ENCODE data around the gene ATAD3B. TPM values are rescaled to one million over a fixed set of nuclear protein-coding genes. Genes with fewer than 3 reads are reported as not detected.
A peak's percentile ranks its signal among the peaks of the same experiment; 100 is the strongest.

Gene ATAD3B
- total and polyA plus RNA-seq, 2 of the 13 experiments (the other 11 are each of a cell fraction or from before 2014, with no cell fraction given), result 9.6 to 31.1 TPM

DNA sequence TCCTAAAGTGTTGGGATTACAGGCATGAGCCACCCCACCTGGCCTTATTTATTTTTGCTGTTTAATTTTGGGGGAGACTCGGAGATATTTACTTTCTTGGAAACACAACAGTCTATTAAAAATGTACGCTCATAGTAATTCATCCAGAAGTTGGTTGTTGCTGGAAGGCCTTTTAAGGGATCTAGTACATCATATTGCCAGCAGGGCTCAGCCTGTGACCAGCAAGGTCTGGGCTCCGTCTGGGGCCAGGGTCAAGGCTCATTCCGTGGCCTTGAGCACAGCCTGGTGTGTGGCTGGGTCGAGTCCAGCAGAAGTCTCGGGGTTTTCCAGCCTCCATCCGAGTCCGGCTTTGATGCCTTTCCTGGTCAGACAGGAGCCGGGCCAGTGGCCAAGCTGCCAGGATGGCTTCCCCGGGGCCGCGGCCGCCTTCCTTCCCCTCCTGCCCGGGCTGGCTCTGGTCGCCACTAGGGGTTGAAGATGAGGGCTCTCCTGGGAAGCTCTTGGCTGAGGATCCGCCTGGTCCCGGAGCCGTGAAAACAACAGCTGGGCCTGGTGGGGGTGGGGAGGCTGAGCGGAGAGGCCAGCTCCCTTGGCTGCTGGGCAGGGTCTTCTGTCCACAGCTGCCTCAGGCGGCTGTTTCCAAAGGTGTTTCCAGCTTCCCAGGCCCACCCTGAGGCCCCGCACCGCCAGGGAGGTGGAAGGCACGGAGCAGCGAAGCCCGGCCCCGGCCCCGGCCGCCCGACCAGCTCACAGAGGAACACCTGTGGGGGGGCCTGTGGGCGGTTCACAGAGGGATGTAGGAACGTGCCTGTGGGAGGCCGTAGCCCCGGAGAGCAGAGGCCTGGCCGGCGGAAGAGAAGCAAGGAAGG is 41.2 kb upstream of the ATAD3B start (continued):
- TF ChIP-seq, protein P1, sequence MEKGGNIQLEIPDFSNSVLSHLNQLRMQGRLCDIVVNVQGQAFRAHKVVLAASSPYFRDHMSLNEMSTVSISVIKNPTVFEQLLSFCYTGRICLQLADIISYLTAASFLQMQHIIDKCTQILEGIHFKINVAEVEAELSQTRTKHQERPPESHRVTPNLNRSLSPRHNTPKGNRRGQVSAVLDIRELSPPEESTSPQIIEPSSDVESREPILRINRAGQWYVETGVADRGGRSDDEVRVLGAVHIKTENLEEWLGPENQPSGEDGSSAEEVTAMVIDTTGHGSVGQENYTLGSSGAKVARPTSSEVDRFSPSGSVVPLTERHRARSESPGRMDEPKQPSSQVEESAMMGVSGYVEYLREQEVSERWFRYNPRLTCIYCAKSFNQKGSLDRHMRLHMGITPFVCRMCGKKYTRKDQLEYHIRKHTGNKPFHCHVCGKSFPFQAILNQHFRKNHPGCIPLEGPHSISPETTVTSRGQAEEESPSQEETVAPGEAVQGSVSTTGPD (CRISPR knock-in tag; IDR thresholded peaks at IDR 0.05), result no peak
- peak; percentile 100 for TF ChIP-seq AGO2 (optimal IDR thresholded peaks at IDR 0.05; ENCODE audit: low read depth, low read length)
- no peak for TF ChIP-seq EP300 (IDR thresholded peaks at IDR 0.05; ENCODE audit: low read depth in 2 of 2, low read length in 2 of 2)
- no peak for TF ChIP-seq EP300 (CRISPR knock-in tag; IDR thresholded peaks at IDR 0.05; ENCODE audit: borderline replicate concordance)
- no peak for TF ChIP-seq ZBTB1 (CRISPR knock-in tag; IDR thresholded peaks at IDR 0.05; ENCODE audit: borderline replicate concordance)
- peak; percentile 60; the same call in 1 of the 2 replicates for TF ChIP-seq ZNF326 (CRISPR knock-in tag; IDR thresholded peaks at IDR 0.05; ENCODE audit: borderline replicate concordance)
- TF ChIP-seq YEATS2 (CRISPR knock-in tag; IDR thresholded peaks at IDR 0.05; ENCODE audit: borderline replicate concordance), result no peak
- TF ChIP-seq, protein P2, sequence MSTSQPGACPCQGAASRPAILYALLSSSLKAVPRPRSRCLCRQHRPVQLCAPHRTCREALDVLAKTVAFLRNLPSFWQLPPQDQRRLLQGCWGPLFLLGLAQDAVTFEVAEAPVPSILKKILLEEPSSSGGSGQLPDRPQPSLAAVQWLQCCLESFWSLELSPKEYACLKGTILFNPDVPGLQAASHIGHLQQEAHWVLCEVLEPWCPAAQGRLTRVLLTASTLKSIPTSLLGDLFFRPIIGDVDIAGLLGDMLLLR (CRISPR knock-in tag; IDR thresholded peaks at IDR 0.05), result no peak
- no peak for TF ChIP-seq ZNF24 (IDR thresholded peaks at IDR 0.05)
- no peak for TF ChIP-seq ATAD3A (CRISPR knock-in tag; IDR thresholded peaks at IDR 0.05)
- no peak for TF ChIP-seq PRPF4 (IDR thresholded peaks at IDR 0.05; ENCODE audit: low read depth, low read length, poor library complexity, severe bottlenecking)
- TF ChIP-seq, protein P3, sequence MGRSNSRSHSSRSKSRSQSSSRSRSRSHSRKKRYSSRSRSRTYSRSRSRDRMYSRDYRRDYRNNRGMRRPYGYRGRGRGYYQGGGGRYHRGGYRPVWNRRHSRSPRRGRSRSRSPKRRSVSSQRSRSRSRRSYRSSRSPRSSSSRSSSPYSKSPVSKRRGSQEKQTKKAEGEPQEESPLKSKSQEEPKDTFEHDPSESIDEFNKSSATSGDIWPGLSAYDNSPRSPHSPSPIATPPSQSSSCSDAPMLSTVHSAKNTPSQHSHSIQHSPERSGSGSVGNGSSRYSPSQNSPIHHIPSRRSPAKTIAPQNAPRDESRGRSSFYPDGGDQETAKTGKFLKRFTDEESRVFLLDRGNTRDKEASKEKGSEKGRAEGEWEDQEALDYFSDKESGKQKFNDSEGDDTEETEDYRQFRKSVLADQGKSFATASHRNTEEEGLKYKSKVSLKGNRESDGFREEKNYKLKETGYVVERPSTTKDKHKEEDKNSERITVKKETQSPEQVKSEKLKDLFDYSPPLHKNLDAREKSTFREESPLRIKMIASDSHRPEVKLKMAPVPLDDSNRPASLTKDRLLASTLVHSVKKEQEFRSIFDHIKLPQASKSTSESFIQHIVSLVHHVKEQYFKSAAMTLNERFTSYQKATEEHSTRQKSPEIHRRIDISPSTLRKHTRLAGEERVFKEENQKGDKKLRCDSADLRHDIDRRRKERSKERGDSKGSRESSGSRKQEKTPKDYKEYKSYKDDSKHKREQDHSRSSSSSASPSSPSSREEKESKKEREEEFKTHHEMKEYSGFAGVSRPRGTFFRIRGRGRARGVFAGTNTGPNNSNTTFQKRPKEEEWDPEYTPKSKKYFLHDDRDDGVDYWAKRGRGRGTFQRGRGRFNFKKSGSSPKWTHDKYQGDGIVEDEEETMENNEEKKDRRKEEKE (IDR thresholded peaks at IDR 0.05), result no peak
- no peak for TF ChIP-seq RBAK (CRISPR knock-in tag; IDR thresholded peaks at IDR 0.05)
- peak; percentile 66 for TF ChIP-seq XRCC5 (optimal IDR thresholded peaks at IDR 0.05; ENCODE audit: low read length)
- TF ChIP-seq U2AF1 (optimal IDR thresholded peaks at IDR 0.05; ENCODE audit: low read depth, low read length), result no peak
- peak; percentile 35; the same call in 1 of the 2 replicates for TF ChIP-seq ZC3H4 (CRISPR knock-in tag; IDR thresholded peaks at IDR 0.05; ENCODE audit: borderline replicate concordance)
- TF ChIP-seq ZNF350 (CRISPR knock-in tag; IDR thresholded peaks at IDR 0.05; ENCODE audit: borderline replicate concordance, low read depth), result 0 out of 2 replicates have a peak, but pooled peaks have one; percentile 46
- TF ChIP-seq ZNF343 (CRISPR knock-in tag; IDR thresholded peaks at IDR 0.05), result no peak
- TF ChIP-seq, protein P4, sequence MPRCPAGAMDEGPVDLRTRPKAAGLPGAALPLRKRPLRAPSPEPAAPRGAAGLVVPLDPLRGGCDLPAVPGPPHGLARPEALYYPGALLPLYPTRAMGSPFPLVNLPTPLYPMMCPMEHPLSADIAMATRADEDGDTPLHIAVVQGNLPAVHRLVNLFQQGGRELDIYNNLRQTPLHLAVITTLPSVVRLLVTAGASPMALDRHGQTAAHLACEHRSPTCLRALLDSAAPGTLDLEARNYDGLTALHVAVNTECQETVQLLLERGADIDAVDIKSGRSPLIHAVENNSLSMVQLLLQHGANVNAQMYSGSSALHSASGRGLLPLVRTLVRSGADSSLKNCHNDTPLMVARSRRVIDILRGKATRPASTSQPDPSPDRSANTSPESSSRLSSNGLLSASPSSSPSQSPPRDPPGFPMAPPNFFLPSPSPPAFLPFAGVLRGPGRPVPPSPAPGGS (CRISPR knock-in tag; IDR thresholded peaks at IDR 0.05), result no peak
- TF ChIP-seq ZNF44 (CRISPR knock-in tag; IDR thresholded peaks at IDR 0.05), result no peak
- TF ChIP-seq, protein P5, sequence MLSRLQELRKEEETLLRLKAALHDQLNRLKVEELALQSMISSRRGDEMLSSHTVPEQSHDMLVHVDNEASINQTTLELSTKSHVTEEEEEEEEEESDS (CRISPR knock-in tag; IDR thresholded peaks at IDR 0.05; ENCODE audit: borderline replicate concordance), result no peak
